Cardiac fibroblast (primary cell): ENCODE data around the gene TRIM8.

ENCODE experiments used
- DNase-seq, 2 donors: peaks; one replicate each; pipeline versions ENCODE4 v3.0.0 to v3.0.0-alpha.2; 2010; ENCODE audit warnings: low read depth in 2 of 2
- H3K4me3 ChIP-seq, 2 donors: replicated peaks in 1 of 2; 1 replicate in 1 of 2; 2 replicates in 1 of 2; pipeline ENCODE4 v1.5.1; 2011; ENCODE audit warnings: low read depth in 2 of 2, low read length in 2 of 2, mild to moderate bottlenecking in 2 of 2, moderate library complexity in 1 of 2
- TF ChIP-seq, protein P1 (sequence below): IDR thresholded peaks from one replicate; pipeline ENCODE4 v1.5.1; 2011; ENCODE audit warnings: low read depth, mild to moderate bottlenecking, low read length, inconsistent platforms

TRIM8 gene

DNA sequence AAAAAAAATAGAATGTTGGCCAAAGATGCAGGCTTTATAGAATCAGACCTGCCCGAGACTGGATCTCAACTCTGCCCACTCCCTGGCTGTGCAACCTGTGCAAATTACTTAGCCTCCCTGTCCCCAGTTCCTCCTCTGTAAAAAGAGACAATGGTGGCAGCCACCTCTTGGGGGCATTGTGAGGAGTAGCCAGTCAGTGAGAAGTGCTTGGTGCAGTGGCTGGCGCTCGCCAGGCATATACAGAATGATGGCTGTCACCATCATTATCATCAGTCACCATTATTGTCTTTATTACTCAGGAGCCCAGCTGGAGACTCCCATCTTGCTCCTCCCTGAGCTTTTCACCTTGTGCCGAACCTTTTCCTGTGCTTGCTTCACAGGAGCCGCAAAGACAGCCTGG, 29.4 kb upstream of the TRIM8 start:
- TF ChIP-seq, protein P1, sequence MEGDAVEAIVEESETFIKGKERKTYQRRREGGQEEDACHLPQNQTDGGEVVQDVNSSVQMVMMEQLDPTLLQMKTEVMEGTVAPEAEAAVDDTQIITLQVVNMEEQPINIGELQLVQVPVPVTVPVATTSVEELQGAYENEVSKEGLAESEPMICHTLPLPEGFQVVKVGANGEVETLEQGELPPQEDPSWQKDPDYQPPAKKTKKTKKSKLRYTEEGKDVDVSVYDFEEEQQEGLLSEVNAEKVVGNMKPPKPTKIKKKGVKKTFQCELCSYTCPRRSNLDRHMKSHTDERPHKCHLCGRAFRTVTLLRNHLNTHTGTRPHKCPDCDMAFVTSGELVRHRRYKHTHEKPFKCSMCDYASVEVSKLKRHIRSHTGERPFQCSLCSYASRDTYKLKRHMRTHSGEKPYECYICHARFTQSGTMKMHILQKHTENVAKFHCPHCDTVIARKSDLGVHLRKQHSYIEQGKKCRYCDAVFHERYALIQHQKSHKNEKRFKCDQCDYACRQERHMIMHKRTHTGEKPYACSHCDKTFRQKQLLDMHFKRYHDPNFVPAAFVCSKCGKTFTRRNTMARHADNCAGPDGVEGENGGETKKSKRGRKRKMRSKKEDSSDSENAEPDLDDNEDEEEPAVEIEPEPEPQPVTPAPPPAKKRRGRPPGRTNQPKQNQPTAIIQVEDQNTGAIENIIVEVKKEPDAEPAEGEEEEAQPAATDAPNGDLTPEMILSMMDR: no peak
- no peak overlapping the region for H3K4me3 ChIP-seq
- DNase-seq: no peak

GRCh38 chr10:102615361-102615760, 28.9 kb upstream of the TRIM8 start:
- DNase-seq: no peak
- no peak overlapping the region for H3K4me3 ChIP-seq
- TF ChIP-seq, protein P1: peak; percentile 35

DNA sequence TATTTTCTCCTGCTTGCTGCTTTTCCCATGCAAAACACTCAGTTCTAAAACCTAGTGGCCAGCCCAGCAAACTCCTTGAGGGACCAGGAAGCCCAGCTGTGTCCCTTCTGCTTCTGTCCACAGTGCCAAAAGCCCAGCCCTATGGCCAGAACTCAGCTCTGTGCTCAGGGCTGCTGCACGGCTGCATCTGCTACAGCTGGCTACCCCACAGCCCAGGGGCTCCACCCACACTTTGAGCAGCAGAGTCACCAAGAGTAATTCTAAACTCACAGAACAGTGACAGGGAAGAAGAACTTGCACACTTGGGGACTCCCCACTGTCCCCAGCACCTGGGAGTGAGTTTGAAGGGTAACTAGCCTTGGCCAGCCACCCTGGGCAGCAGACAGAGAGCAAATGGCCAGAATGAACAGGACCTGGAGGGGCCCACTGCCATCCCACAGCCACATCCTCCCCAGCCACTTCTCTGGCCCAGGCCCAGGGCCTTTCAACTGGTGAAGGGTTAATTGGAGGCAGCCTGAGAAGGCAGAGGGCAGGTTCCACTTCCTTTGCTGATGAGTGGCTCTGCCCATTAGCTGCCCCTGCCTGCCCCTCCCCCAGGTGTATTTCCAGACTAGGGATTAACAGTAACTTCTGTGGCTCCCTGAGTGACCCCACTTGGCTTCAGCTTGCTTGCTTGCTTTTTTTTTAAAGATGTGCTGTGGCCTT, 28.1 kb upstream of the TRIM8 start:
- TF ChIP-seq, protein P1: no peak
- DNase-seq: peak in 1 of 2 donors; percentile 61
- H3K4me3 ChIP-seq: no peak overlapping the region

DNA sequence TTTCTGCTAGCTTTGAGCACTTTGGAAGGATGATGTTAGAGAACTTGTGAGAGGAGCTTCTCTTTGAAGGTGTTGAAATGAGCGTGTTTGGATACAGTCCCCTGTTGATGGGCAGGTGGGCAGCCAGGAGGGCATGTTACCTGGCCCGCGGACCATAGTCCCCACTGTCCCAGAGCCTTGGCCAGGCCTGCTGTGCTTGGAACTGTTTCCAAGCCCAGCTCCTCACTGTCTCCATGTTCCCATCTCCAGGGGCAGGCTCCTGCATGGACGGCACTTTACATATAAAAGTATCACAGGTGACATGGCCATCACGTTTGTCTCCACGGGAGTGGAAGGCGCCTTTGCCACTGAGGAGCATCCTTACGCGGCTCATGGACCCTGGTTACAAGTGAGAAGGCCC, 27.2 kb upstream of the TRIM8 start:
- H3K4me3 ChIP-seq: no peak overlapping the region
- no peak for DNase-seq
- TF ChIP-seq, protein P1: no peak

- H3K4me3 ChIP-seq: no peak overlapping the region
- no peak for DNase-seq
- TF ChIP-seq, protein P1: no peak
Measured at GRCh38 chr10:102617816-102618215, 26.5 kb upstream of the TRIM8 start.

DNA sequence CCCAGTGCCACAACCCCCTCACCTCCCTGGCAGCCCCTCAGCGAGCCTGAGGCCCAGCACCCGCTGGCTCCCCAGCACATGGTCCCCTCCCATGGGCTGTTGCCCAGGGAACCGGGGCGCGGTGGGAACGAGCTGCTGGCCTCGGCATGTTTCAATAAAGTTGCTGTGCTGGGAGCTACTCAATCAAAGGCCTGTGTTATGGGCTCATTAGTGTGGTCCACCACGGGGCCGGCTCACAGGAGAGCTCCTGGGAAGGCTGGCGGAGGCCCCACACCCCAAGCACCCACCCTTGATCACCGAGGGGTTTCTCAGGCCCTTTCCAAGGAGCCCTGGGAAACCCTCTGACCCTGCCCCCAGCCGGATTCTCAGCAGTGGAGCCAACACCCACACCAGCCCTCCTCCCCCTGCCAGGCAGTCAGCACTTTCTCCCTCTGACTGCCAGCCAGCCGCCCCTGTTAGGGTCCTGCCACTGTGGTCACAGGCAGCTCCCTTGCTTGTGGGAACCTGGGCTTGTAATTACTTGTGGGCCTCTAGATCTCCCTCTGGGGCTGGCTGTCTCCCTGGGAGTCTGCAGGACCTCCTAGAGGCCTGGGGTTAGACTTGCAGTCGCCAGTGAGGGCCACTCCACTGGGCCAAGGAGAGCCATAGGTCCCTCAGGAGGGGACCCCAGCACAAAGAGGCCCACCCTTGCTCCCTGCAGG, 24.8 kb upstream of the TRIM8 start:
- no peak for DNase-seq
- TF ChIP-seq, protein P1: no peak
- no peak overlapping the region for H3K4me3 ChIP-seq
